ENCODE data around the gene PARP4.
"Not testable (repeated sequence)": the region's sequence is repeated elsewhere in the genome, so short reads cannot be mapped to it uniquely, and the experiment has no call there.

The PARP4 gene

DNA sequence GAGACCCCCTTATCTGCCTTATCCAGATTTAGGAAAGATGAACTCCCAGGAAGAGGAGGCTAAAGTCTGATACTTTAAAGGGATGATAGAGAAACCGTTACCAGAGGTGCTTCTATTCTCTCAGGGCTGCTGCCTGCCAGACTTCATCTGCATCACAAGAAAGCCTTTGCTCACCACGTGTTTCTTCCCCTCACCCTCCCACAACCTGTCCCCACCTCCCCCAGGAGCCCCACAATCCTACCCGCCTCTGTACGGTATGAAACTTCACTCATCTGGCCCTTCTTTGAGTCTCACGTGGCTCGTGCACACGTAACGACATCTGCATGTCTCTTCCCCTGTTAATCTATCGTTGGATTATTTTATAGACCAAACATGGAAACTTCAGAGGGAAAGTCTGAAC is 67.7 kb downstream of the PARP4 start:
- not testable (repeated sequence) for DNase-seq

DNA sequence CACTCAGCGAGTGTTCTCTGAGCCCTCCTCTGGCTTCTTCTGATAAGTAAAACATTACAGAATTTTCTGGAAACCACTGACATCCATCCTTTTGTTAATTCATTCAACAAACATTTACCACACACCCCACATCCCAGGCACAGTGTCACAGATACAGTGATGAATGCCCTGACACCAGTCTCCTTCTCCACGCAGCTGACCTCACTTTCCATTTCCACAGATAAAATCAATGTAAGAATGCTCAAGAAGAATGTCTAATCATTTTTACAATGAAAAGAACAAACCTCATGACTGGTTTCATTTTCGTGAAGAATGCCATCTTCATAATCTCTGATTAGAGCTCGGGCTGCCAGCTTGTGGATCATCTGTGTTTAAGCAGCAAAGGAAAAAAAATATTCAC is 69.2 kb downstream of the PARP4 start:
- no peak for DNase-seq

DNA sequence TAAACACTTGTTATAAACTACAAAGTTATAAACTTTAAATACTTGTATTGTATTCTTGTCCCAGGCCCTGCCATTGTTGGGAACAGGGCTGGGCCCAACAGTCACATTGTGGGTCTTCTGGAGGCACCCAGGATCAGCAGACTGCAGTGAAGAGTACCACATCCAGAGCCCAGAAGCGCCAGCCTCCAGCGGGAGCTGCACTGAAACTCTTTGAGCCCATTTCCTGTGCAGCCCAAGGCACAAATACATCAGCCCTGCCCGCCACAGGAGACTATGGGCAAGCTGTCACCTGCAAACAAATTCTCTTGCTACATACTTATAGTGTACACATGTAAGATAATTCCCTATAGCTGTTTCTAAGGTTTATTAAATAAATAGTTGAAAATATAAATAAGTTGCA is 86.5 kb downstream of the PARP4 start:
- DNase-seq = not testable (repeated sequence)

DNA sequence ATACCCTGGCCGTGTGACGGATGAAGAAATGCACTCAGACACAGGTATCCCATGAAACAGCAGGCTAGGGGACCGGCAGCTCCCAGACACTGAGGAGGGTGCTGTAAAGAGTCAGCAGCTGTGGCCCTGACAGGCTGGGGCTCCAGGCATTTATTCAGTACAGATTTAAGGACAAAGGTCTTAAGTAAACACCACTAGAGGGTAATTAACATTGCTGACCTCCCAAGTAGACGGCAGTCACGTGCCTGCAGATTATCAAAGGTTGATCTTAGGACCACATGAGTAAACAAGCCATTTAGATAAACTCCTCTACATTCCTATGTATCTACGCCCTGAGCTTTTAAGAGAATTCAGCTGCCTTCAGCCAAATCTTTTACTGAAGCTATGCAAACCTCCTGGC is 92.9 kb downstream of the PARP4 start:
- DNase-seq = not testable (repeated sequence)

DNA sequence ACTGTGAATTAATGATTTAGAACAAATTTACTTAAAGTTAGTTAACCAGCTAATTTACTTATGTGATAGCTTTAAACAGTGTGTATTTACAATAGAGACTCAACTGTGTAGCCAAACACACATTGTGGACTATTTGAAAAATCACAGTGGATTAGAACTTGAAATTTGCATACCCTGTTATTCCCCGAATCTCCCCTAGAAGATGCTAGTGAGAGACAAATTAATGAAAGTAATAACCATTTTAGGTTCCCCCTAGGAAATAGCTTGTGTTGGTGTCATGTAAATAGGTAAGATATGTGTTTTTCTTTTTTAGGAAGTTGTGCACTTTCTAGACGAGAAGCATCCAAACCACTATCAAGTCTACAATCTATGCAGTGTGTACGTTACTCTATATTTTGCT is 104.7 kb downstream of the PARP4 start:
- no peak for DNase-seq

DNA sequence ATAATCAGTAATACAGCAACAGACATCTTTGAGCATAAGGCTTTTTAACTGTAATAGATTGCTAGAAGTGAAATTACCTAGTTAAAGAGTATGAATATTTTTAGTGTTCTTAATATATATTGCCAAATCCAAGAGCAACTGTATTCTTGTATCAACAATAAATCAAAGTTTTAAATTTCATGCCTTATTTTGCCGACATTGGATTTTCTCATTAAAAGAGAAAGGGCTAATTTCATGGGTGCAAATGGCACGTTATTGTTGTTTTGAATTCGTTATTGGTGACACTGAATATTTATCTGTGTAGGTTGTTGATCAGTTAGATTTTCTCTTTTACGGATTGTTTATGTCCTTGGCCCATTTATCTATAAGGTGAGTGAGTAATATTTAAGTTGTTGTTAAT is 106.1 kb downstream of the PARP4 start:
- DNase-seq = no peak

DNA sequence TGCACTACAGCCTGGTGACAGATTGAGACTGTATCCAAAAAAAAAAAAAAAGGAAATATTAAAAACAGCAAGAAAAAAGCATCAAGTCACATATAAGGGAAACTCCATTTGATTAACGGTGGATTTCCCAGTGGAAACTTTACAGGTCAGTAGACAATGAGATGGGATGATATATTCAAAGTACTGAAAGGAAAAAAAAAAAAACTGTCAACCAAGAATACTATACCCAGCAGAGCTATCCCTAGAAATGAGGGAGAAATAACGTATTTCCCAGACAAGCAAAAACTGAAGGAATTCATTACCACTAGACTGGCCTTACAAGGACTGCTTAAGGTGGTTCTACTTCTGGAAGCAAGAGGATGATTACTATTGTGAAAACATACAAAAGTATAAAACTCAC is 115.8 kb downstream of the PARP4 start:
- DNase-seq = no peak

DNA sequence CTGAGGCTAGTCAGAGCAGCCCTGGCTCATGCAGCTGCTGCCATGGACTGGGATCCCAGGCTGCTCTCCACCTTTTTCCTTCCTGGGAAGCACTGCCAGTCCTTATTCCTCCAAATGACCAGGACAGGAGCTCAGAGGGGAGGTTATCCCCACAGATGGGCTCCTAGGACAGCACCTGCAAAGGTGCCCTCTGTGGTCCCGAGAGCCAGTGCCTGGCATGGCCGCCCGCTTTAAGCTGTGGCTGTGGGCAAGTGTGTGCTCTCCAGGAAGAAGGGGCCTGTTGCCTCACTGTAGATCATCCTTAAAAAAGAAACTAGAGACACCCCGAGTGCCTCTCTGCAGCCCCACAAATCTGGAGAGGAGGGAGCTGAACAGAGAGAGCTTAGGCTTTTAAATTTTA is 119.6 kb downstream of the PARP4 start:
- no peak for DNase-seq

DNA sequence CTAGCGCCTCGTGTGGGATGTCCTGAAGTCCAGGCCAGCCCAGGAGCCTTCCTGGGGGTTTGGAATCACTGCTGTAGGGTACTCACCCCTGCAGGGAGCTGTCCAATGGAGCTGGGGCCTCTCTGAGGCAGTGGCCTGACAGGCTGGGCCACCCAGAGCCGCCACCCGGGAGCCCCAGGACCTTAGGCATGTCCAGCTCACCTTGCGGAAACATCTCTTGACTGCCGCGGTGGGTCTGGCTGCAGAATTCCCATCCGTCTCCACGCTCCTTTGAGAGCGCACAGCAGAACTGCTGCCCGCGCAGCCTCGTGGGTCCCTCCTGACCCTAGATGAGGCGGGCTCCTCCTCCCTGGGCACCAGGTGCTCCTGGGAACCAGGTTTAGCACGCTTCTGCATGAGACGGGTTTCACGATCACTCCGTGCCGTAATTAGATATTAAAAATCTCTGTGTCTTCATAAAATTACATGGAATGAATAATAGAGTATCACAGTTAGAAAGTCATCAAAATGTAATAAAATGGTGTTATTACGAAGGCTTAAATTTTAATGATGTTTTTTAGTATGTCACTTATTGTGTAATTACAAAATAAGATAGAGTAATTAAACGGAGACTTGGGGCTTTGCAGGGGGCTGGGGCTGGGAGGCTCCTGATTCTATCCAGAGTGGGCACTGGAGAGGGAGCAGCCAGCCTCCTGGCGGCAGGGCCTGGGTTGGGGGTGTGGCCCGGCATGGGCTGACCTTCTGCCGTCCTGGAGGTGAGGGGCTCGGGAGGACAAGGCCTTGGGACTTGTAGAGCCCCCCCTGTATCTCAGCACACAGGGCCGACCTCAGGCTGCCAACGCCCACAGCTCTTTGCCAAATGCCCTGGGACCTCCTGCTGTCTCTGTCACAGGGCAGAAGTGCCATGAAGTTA is 120.6 kb downstream of the PARP4 start:
- DNase-seq = not testable (repeated sequence)

DNA sequence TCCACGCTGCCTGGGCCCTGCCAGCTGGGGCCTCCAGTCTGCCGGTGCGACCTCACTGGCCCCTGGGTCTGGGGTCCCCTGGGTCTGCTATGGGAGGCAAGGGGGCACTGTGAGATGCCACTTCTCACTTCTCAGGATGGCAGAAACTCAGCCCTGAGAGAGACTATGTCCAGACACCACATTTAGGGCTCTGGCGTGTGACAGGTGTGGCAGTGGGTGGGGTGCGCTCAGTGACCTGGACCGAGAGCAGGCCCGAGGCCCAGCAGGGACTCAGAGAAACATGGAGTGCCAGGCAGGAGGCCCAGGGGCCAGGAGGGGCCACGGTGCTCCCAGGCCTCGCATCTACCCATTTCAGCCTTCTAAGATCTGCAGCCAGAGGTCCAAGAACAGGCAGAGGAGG is 121.8 kb downstream of the PARP4 start:
- DNase-seq = not testable (repeated sequence)

DNA sequence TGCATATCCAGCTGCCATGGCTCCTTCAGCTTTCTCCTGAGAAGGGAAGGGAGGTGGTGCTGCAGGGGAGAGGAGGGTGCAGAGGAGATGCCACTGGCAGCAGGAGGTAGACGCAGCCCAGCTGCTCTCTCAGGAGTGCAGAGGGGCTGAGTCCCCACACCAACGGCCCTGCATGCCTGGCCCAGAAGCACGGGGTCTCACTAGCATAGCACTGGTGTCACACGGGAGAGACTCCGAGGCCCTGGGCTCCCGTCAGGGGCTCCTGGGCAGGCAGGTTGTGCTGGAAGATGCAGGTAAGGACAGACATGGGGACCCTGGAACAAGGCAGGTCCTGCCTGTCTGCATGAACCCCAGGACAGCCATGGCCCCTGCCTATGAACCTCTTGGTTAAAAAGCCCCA is 123.1 kb downstream of the PARP4 start:
- DNase-seq = no peak

DNA sequence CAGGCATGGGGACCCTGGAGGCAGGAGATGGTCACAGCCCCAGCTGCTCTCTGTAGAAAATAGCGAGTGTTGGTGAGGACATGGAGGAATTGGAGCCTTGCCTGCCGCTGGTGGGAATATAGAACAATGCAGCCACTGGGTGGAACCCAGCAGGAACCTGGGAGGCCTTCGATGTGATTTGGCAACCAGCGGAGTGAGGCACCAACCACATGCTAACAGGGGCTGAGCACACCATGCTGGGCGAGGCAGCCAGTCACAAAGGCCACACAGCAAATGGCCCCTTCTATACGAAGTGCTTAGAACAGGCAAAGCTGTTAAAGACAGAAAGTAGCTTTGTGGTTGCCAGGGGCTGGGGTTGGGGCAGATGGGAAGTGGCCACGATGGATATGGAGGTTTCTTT is 123.8 kb downstream of the PARP4 start:
- DNase-seq = not testable (repeated sequence)

DNA sequence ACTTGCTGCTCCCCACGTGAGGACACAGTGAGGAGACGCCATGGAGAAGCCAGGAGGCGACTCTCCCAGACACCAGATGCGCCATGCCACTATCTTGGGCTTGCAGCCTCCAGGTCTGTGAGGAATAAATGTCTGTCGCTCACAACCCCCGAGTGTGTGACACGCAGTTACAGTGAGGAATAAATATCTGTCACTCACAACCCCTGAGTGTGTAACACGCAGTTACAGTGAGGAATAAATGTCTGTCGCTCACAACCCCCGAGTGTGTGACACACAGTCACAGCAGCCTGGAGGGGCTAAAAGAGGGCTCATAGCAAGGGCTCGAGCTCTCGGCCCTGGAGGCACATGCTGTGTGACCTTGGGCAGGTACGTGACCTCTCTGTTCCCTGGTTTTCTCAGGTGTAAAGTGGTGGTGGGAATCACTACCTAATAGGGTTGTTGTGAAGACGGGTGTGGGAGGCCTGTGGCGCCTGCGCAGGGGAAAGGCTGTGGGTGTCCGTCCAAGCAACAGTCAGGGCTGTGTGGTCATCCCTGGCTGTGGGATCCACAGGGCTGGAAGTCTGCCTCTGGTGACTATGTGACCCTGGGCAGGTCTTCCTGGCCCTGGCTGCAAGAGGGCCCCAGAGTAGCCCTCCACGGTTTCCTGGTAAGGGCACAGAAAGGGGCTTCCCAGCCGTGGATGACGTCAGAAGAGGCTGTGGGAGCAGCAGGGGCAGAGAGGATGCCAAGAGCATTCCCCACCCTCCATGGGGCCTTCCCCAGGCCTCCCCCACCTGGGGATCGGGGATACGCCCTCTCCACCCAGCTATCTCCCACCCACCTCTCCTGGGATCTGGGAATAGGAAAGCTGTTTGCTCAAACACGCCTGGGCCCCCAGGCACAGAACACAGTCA is 125.5 kb downstream of the PARP4 start:
- no peak for DNase-seq

DNA sequence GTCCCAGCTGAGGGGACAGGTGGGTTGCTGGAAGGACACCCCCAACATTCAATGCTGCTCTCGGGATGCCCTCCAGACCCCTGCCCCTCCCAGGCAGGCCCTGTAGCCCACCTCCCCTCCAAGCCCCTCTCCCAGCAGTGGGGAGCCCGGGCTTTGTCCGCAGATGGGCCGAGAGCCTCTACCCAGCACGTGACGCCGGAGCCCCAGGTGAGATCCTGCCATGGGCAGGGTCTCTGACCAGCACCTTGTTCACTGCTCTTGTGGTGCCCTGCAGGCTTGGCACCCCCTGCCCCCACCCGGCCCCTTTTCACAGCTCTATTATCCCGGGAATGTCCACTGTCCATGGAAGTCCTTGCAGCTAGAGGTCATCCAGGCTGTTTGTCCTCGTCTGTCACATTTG is 126.7 kb downstream of the PARP4 start:
- DNase-seq = no peak

DNA sequence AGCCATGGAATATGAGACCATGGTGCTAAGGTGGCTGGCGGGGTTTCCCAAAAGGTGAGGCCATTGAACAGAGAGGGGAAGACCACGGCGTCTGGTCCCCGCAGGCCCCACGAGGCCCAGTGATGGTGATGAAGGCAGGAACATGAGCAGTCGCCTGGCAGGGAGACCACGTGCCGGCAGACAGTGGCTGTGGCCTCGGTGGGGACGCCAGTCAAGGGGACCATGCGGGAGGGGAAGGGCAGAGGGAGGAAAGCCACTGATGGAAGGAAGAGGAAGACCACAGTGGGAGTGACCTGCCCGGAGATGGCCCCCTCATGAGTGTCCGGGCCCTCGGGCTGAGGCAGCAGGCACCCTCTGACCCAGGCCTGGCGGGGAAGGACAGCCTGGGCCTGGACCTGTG is 127.6 kb downstream of the PARP4 start:
- not testable (repeated sequence) for DNase-seq

DNA sequence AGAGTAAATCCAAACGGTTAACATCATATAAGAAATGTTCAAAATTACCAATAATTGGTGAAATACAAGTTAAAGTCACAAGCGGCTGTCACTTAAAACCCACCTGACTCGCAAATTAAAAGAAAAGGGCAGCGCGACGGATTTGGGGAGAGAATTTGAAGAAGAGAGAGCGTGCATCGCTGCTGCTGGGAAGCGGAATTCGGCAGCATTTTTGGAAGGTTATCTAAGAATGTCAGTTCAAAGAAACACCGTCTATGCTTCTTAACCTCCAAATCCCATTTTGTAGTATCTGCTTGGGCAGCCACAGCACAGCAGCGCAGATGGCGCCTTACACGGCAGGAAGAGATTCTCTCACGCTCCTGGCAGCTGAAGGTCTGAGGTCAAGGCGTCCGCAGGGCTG is 128.5 kb downstream of the PARP4 start:
- DNase-seq = not testable (repeated sequence)

DNA sequence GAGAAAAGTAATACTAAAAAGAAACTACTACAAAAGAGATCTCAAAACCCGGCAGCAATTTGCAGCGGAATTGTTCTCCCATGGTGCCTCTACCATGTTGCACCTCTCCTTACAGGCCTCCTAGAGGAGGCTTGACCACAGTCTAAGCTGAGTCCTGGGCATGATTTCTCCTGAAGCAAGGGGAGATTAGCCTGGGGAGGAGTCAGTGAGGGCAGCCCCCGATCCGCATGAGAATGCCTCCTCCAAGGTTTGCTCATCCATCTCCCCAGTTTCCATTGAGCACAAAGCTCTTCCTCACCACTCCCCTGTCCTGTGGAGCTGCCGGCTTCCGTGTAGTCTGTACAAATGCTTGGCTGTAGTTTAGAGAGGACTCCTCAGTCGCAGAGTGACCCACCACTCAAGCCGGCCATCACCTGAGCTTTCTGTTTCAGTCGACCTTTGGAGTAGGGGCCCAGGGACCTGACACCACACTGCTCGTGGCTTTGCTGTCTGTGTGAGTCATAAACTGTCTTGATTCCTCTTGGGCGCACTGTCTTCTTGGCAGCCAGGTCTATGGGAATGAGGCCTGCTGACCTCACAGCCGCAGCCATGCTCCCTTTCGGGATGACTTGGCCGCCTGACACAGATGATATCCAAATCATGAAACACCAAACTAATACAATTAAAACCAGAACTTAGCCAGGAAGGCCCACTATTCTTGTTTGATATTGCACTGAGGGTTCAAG is 130.9 kb downstream of the PARP4 start:
- no peak for DNase-seq

DNA sequence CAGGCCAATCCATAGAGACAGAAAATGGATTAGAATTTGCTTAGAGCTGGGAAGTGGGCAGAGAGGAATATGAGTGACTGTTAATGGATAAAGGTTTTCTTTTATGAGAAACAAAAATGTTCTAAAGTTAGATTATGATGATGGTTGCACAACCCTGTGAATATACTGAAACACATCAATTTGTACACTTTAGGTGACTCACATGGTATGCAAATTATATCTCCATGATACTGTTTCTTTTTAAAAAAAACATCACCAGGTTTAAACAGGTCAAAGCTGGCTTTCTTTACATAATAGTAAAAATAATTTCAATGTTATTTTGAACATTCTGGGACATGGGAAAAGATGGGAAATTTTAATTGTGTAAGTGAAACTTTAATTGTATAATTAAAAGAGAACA is 131.7 kb downstream of the PARP4 start:
- DNase-seq = not testable (repeated sequence)

DNA sequence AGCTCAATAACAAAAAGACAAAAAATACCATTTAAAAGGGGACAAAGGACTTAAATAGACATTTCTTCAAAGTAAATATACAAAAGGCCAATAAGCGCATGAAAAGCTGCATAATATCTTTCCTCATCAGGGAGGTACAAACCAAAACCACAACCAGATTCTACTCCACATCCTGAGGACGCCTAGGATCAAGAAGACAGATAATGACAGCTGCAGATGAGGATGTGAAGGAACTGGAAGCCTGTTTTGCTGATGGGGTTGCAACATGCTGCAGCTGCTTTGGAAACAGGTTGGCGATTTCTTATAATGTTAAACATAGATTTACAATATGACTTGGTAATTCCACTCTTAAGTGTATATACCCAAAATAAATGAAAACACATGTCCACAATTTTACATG is 132.4 kb downstream of the PARP4 start:
- not testable (repeated sequence) for DNase-seq

DNA sequence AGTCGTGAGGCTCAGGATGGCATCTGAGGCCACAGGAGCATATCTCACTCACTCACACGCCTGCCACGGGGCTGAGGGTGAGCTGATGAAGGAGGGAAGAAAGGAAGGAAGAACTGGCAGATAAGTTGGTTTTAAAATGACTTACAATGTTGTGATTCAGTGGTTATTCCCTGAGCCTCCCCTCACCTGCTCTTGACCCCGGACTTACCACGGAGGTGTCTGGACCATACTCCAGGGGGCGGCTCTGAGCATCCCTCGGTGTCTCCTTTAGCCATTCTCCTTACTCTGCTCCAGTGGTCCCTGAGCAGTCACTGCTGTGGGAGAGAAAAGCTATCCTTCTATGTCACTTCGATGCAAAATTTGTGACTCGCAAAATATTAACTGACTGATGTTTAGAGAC is 141.3 kb downstream of the PARP4 start:
- not testable (repeated sequence) for DNase-seq
